ENCODE data around the gene OR51E1.

OR51E1 gene

GRCh38 chr11:4658629-4659445, 15.1 kb downstream of the OR51E1 start:
- no peak for TF ChIP-seq POLR2AphosphoS5 (IDR thresholded peaks at IDR 0.05; ENCODE audit: low read depth, low read length)
- TF ChIP-seq SIN3A (IDR thresholded peaks at IDR 0.05; ENCODE audit: borderline replicate concordance, insufficient read depth, low read length) = no peak
- TF ChIP-seq TAF1 (IDR thresholded peaks at IDR 0.05; ENCODE audit: borderline replicate concordance, insufficient read depth, low read length) = no peak
- TF ChIP-seq FOXP2 (optimal IDR thresholded peaks at IDR 0.05; ENCODE audit: borderline replicate concordance, extremely low read depth, extremely low read length, insufficient read depth) = no peak
- TF ChIP-seq REST (IDR thresholded peaks at IDR 0.05; ENCODE audit: insufficient read depth in 1 of 2, low read depth in 2 of 2, low read length in 2 of 2) = no peak

GRCh38 chr11:4662876-4663275, 19.1 kb downstream of the OR51E1 start:
- TF ChIP-seq POLR2AphosphoS5 (IDR thresholded peaks at IDR 0.05; ENCODE audit: low read depth, low read length) = no peak
- no peak for TF ChIP-seq FOXP2 (optimal IDR thresholded peaks at IDR 0.05; ENCODE audit: borderline replicate concordance, extremely low read depth, extremely low read length, insufficient read depth)
- TF ChIP-seq TAF1 (IDR thresholded peaks at IDR 0.05; ENCODE audit: borderline replicate concordance, insufficient read depth, low read length) = no peak
- no peak for TF ChIP-seq SIN3A (IDR thresholded peaks at IDR 0.05; ENCODE audit: borderline replicate concordance, insufficient read depth, low read length)
- TF ChIP-seq REST (IDR thresholded peaks at IDR 0.05; ENCODE audit: insufficient read depth in 1 of 2, low read depth in 2 of 2, low read length in 2 of 2) = no peak

DNA sequence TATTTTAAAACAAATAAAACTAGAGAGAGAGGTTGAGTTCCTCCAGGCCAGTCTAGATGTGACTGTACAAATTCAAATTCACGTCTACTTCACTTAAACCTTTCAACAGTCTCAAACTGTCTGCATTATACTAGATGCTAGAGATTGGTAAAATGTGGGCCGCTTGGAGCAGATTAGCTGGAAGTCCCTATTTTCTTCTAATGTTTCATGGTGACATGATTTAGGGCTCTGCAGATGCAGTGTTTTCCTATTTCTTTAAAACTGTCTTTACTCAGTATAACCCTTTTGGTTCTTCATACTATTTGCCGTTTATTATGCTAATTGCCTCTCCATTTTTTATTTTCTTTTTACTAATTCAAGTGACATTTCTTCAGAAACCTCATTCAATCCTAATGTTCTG, 20.4 kb downstream of the OR51E1 start:
- no peak for TF ChIP-seq REST (IDR thresholded peaks at IDR 0.05; ENCODE audit: insufficient read depth in 1 of 2, low read depth in 2 of 2, low read length in 2 of 2)
- TF ChIP-seq SIN3A (IDR thresholded peaks at IDR 0.05; ENCODE audit: borderline replicate concordance, insufficient read depth, low read length) = no peak
- no peak for TF ChIP-seq TAF1 (IDR thresholded peaks at IDR 0.05; ENCODE audit: borderline replicate concordance, insufficient read depth, low read length)
- TF ChIP-seq POLR2AphosphoS5 (IDR thresholded peaks at IDR 0.05; ENCODE audit: low read depth, low read length) = no peak
- TF ChIP-seq FOXP2 (optimal IDR thresholded peaks at IDR 0.05; ENCODE audit: borderline replicate concordance, extremely low read depth, extremely low read length, insufficient read depth) = no peak

DNA sequence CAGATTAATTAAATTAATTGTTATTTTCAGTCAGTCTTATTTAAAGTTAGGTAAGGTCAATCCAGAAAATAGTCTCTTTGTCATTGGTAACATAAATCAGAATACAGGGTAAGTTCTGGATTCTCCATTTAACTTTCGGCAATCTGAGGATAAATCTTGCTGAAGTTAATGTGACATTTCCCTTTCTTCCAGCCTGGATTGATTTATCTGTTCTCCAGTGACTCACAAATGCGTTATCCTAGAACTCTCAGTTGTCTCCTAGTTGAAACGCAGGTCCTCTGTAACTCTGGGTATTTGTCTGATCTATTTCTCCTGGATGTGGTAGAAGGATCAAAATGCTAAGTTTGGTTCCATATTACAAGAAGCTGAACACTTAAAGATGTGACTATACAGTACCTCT, 21.0 kb downstream of the OR51E1 start:
- TF ChIP-seq REST (IDR thresholded peaks at IDR 0.05; ENCODE audit: insufficient read depth in 1 of 2, low read depth in 2 of 2, low read length in 2 of 2) = no peak
- no peak for TF ChIP-seq FOXP2 (optimal IDR thresholded peaks at IDR 0.05; ENCODE audit: borderline replicate concordance, extremely low read depth, extremely low read length, insufficient read depth)
